Caco-2 (cell line): ENCODE measurements around the gene TMEM190. TPM values are rescaled to one million over a fixed set of nuclear protein-coding genes. Genes with fewer than 3 reads are reported as not detected.

Experiments
- BruUV-seq: library from RNA; stranded (reverse); fragments of 400-500 nt; replicated peaks from 2 replicates; lab custom pipeline; 2021; lab: Mats Ljungman, UMichigan
- CTCF ChIA-PET: fragments of 300-600 bp; sonication (Branson Sonifier 250); formaldehyde crosslinking; loops from one replicate; lab custom pipeline; 2022; ENCODE audit warnings: antibody characterized with exemption; lab: Charles Lee
- POLR2A ChIA-PET: fragments of 300-600 bp; sonication (Branson Sonifier 250); formaldehyde crosslinking; loops from one replicate; lab custom pipeline; 2022; ENCODE audit warnings: antibody characterized with exemption; lab: Charles Lee
- DNase-seq, 2 experiments: peaks; one replicate each; pipeline versions ENCODE4 v3.0.0 to v3.0.0-alpha.2; 2020 to 2022
- H3K27me3 ChIP-seq: replicated peaks from 2 replicates; pipeline ENCODE4 v1.6.0; 2011; ENCODE audit warnings: low read length; ENCODE audit not compliant: control insufficient read depth, insufficient read depth
- H3K36me3 ChIP-seq: 2 replicates; pipeline ENCODE4 v1.5.1; 2011; ENCODE audit warnings: low read length; ENCODE audit not compliant: control insufficient read depth, insufficient read depth
- H3K4me1 ChIP-seq: fragments of 250-450 bp; sonication (Bioruptor Pico); 2 replicates; pipeline ENCODE4 v1.5.1; 2020; ENCODE audit warnings: mild to moderate bottlenecking
- H3K4me3 ChIP-seq: 2 replicates; pipeline ENCODE4 v1.5.1; 2011; ENCODE audit warnings: low read depth, mild to moderate bottlenecking, control low read depth, low read length
- H3K9me3 ChIP-seq: fragments of 250-450 bp; sonication (Bioruptor Pico); 2 replicates; pipeline ENCODE4 v1.5.1; 2020; ENCODE audit warnings: mild to moderate bottlenecking, moderate library complexity
- H3K27ac Mint-ChIP-seq: one replicate; pipeline ENCODE4 v1.8.0; 2022; ENCODE audit warnings: mixed read lengths; ENCODE audit not compliant: unreplicated experiment
- H3K27me3 Mint-ChIP-seq: one replicate; pipeline ENCODE4 v1.8.0; 2022; ENCODE audit warnings: mixed read lengths; ENCODE audit not compliant: insufficient read depth, unreplicated experiment
- H3K36me3 Mint-ChIP-seq: one replicate; pipeline ENCODE4 v1.8.0; 2022; ENCODE audit warnings: mild to moderate bottlenecking, mixed read lengths; ENCODE audit not compliant: insufficient read depth, unreplicated experiment
- H3K4me1 Mint-ChIP-seq: one replicate; pipeline ENCODE4 v1.8.0; 2022; ENCODE audit warnings: low read depth, mixed read lengths; ENCODE audit not compliant: unreplicated experiment
- H3K4me3 Mint-ChIP-seq: one replicate; pipeline ENCODE4 v1.8.0; 2022; ENCODE audit warnings: mild to moderate bottlenecking, moderate library complexity, mixed read lengths; ENCODE audit not compliant: unreplicated experiment
- H3K9me3 Mint-ChIP-seq: one replicate; pipeline ENCODE4 v1.8.0; 2022; ENCODE audit warnings: mixed read lengths; ENCODE audit not compliant: unreplicated experiment
- intact Hi-C: fragments of 100-400 bp; cut with micrococcal nuclease; formaldehyde crosslinking; loops from one replicate; pipeline ENCODE4 v1.10.0; 2022; ENCODE audit not compliant: unreplicated experiment
- total RNA-seq: library from RNA; stranded (reverse); gene quantifications from 2 replicates; pipeline ENCODE4 v1.2.3, GENCODE V29; 2022
- TF ChIP-seq, protein P1 (sequence below), 2 experiments: fragments of 200-600 bp in 1 of 2; IDR thresholded peaks; 1 replicate in 1 of 2; 2 replicates in 1 of 2; pipeline versions ENCODE4 v1.5.1 to v1.8.0; 2011 to 2022; ENCODE audit warnings: antibody characterized with exemption in 1 of 2, control low read depth in 1 of 2, inconsistent platforms in 1 of 2, low read depth in 1 of 2, low read length in 1 of 2, mild to moderate bottlenecking in 1 of 2, moderate library complexity in 1 of 2; ENCODE audit not compliant: insufficient read depth in 1 of 2, severe bottlenecking in 1 of 2, unreplicated experiment in 1 of 2

The TMEM190 gene
- total RNA-seq, 1 experiment from 2014 or later: not detected

- DNase-seq: no peak
- no peaks in the 10 kb centered on the region for H3K27me3 ChIP-seq
- no peaks in the 10 kb centered on the region for H3K27me3 Mint-ChIP-seq
- no peaks in the 10 kb centered on the region for H3K9me3 Mint-ChIP-seq
- H3K4me1 Mint-ChIP-seq: peaks cover 17% of the 10 kb centered on the region
- H3K4me3 Mint-ChIP-seq: peak overlapping the region; percentile 93
- ChIA-PET POLR2A (no interaction called here), CTCF (no interaction called here)
- intact Hi-C loops: loop anchor here (10.0 kb wide), 1 partner anchor 253 kb away; no protein-coding TSS in a partner anchor
- H3K36me3 Mint-ChIP-seq: peaks cover 27% of the 10 kb centered on the region
- TF ChIP-seq, protein P1, sequence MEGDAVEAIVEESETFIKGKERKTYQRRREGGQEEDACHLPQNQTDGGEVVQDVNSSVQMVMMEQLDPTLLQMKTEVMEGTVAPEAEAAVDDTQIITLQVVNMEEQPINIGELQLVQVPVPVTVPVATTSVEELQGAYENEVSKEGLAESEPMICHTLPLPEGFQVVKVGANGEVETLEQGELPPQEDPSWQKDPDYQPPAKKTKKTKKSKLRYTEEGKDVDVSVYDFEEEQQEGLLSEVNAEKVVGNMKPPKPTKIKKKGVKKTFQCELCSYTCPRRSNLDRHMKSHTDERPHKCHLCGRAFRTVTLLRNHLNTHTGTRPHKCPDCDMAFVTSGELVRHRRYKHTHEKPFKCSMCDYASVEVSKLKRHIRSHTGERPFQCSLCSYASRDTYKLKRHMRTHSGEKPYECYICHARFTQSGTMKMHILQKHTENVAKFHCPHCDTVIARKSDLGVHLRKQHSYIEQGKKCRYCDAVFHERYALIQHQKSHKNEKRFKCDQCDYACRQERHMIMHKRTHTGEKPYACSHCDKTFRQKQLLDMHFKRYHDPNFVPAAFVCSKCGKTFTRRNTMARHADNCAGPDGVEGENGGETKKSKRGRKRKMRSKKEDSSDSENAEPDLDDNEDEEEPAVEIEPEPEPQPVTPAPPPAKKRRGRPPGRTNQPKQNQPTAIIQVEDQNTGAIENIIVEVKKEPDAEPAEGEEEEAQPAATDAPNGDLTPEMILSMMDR (IDR thresholded peaks at IDR 0.05; ENCODE audit: insufficient read depth in 1 of 2, low read depth in 1 of 2, low read length in 1 of 2, severe bottlenecking in 1 of 2, unreplicated experiment in 1 of 2): no peak
- no peak overlapping the region for H3K4me3 ChIP-seq
- H3K27ac Mint-ChIP-seq: peak overlapping the region; percentile 89
- peaks cover 2% of the 10 kb centered on the region for H3K36me3 ChIP-seq
- peaks cover 13% of the 10 kb centered on the region for H3K4me1 ChIP-seq
- no peaks in the 10 kb centered on the region for H3K9me3 ChIP-seq
- no TSS peak for BruUV-seq
Measured at GRCh38 chr19:55382013-55382412, 5.4 kb downstream of the TMEM190 start.

DNA sequence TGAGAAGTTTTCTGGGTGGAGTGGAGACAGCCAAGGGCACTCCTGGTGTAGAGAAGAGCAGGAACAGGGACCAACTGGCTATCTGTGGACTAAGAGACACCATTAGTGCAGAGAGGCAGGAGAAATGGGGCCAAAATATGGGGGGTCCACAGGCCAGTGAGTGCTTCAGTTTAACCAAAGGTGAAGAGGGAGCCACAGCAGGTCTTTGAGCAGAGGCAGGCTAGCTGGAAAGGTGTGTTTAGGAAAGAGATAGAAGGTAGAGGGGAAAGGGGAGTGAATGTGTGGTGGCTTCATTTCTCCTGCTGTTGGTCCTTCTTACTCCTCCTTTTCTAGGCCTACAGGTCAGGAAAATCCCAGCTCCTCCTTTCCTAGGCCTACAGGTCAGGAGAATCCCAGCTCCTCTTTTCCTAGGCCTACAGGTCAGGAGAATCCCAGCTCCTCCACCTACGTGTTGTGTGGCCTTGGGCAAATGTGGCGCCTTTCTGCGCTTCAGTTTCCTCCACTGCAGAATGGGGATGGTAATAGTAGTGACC, 6.0 kb downstream of the TMEM190 start:
- intact Hi-C loops: loop anchor here (10.0 kb wide), 1 partner anchor 252 kb away; no protein-coding TSS in a partner anchor
- ChIA-PET CTCF (interaction anchor here (0.5 to 2.4 kb wide), 5 partner anchors 43 to 241 kb away, joined by 4 to 18 read pairs (median 6); partner anchors contain the start of gene KMT5C), POLR2A (interaction anchor here (1.7 kb wide), 1 partner anchor 25 kb away, joined by 9 read pairs; the partner anchor contains the start of gene UBE2S)
- Histone ChIP-seq H3K4me1 (peaks cover 19% of the 10 kb centered on the region), H3K4me3 (peak overlapping the region; percentile 65), H3K36me3 (peaks cover 7% of the 10 kb centered on the region), H3K27me3 (no peaks in the 10 kb centered on the region), H3K9me3 (no peaks in the 10 kb centered on the region)
- no peak for DNase-seq
- H3K36me3 Mint-ChIP-seq: peaks cover 32% of the 10 kb centered on the region
- BruUV-seq: no TSS peak
- peaks cover 18% of the 10 kb centered on the region for H3K4me1 Mint-ChIP-seq
- H3K4me3 Mint-ChIP-seq: peak overlapping the region; percentile 93
- no peaks in the 10 kb centered on the region for H3K9me3 Mint-ChIP-seq
- peak overlapping the region; percentile 89 for H3K27ac Mint-ChIP-seq
- no peaks in the 10 kb centered on the region for H3K27me3 Mint-ChIP-seq
- TF ChIP-seq, protein P1 (IDR thresholded peaks at IDR 0.05; ENCODE audit: insufficient read depth in 1 of 2, low read depth in 1 of 2, low read length in 1 of 2, severe bottlenecking in 1 of 2, unreplicated experiment in 1 of 2): no peak

- Histone ChIP-seq H3K9me3 (no peaks in the 10 kb centered on the region), H3K36me3 (peaks cover 15% of the 10 kb centered on the region), H3K27me3 (no peaks in the 10 kb centered on the region), H3K4me1 (peaks cover 28% of the 10 kb centered on the region), H3K4me3 (peak overlapping the region; percentile 73)
- Mint-ChIP-seq H3K27me3 (no peaks in the 10 kb centered on the region), H3K4me1 (peaks cover 18% of the 10 kb centered on the region), H3K4me3 (peak overlapping the region; percentile 93), H3K9me3 (no peaks in the 10 kb centered on the region), H3K27ac (peak overlapping the region; percentile 89), H3K36me3 (peaks cover 42% of the 10 kb centered on the region)
- peak; percentile 84 to 86 for DNase-seq
- intact Hi-C loops: loop anchor here (2.0 to 10.0 kb wide), 3 partner anchors 91 to 251 kb away; no protein-coding TSS in a partner anchor
- TF ChIP-seq, protein P1 (IDR thresholded peaks at IDR 0.05; ENCODE audit: insufficient read depth in 1 of 2, low read depth in 1 of 2, low read length in 1 of 2, severe bottlenecking in 1 of 2, unreplicated experiment in 1 of 2): no peak
- ChIA-PET CTCF (interaction anchor here (0.5 to 2.4 kb wide), 14 partner anchors 14 to 1984 kb away, joined by 3 to 29 read pairs (median 4); partner anchors contain the start of genes KMT5C, PPP1R12C, PTPRH and ZNF784), POLR2A (interaction anchor here (0.6 to 2.4 kb wide), 13 partner anchors 10 to 216 kb away, joined by 3 to 28 read pairs (median 4); partner anchors contain the start of genes FIZ1, HSPBP1, ISOC2 and KMT5C)
- TSS peak; percentile 36 for BruUV-seq
Measured at GRCh38 chr19:55383279-55384130, 6.9 kb downstream of the TMEM190 start.
